Measurements from ENCODE around the gene AVL9.
"Not testable (repeated sequence)": the region's sequence is repeated elsewhere in the genome, so short reads cannot be mapped to it uniquely, and the experiment has no call there.

AVL9 gene

GRCh38 chr7:32586291-32587221 is 91.3 kb downstream of the AVL9 start:
- H3K4me3 ChIP-seq (ENCODE audit: low read length), result no peak overlapping the region
- no peak for TF ChIP-seq CTCF (conservative IDR thresholded peaks at IDR 0.05; ENCODE audit: low read depth, low read length)
- DNase-seq (ENCODE audit: low read depth), result no peak

- peak; percentile 65 for DNase-seq (ENCODE audit: low read depth)
- TF ChIP-seq CTCF (conservative IDR thresholded peaks at IDR 0.05; ENCODE audit: low read depth, low read length), result no peak
- no peak overlapping the region for H3K4me3 ChIP-seq (ENCODE audit: low read length)
These were observed 92.2 kb downstream of the AVL9 start for GRCh38 chr7:32587411-32587948.

- peak; percentile 78 for DNase-seq (ENCODE audit: low read depth)
- TF ChIP-seq CTCF (conservative IDR thresholded peaks at IDR 0.05; ENCODE audit: low read depth, low read length), result peak; percentile 27
- H3K4me3 ChIP-seq (ENCODE audit: low read length), result no peak overlapping the region
These were observed 93.4 kb downstream of the AVL9 start for GRCh38 chr7:32588657-32589056.

GRCh38 chr7:32591938-32592337 is 96.6 kb downstream of the AVL9 start:
- TF ChIP-seq CTCF (conservative IDR thresholded peaks at IDR 0.05; ENCODE audit: low read depth, low read length), result no peak
- H3K4me3 ChIP-seq (ENCODE audit: low read length), result no peak overlapping the region
- no peak for DNase-seq (ENCODE audit: low read depth)

GRCh38 chr7:32592701-32593100 is 97.4 kb downstream of the AVL9 start:
- TF ChIP-seq CTCF (conservative IDR thresholded peaks at IDR 0.05; ENCODE audit: low read depth, low read length), result no peak
- H3K4me3 ChIP-seq (ENCODE audit: low read length), result no peak overlapping the region
- no peak for DNase-seq (ENCODE audit: low read depth)

- no peak for DNase-seq (ENCODE audit: low read depth)
- no peak for TF ChIP-seq CTCF (conservative IDR thresholded peaks at IDR 0.05; ENCODE audit: low read depth, low read length)
- H3K4me3 ChIP-seq (ENCODE audit: low read length), result no peak overlapping the region
These were observed 99.7 kb downstream of the AVL9 start for GRCh38 chr7:32594965-32595490.

DNA sequence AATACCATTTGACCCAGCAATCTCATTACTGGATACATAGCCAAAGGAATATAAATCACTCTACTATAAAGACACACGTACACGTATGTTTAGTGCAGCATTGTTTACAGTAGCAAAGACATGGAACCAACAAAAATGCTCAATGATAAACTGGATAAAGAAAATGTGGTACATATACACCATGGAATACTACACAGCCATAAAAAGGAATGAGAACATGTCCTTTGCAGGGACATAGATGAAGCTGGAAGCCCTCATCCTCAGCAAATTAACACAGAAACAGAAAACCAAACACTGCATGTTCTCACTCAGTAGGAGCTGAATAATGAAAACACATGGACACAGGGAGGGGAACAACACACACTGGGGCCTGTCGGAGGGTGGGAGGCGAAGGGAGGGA is 105.9 kb downstream of the AVL9 start:
- not testable (repeated sequence) for H3K4me3 ChIP-seq (ENCODE audit: low read length); DNase-seq (ENCODE audit: low read depth)

Measured in retinal pigment epithelial cell (primary cell).